Neural progenitor cell (in vitro differentiated cells): ENCODE results near the gene TCOF1. TPM values are rescaled to one million over a fixed set of nuclear protein-coding genes. Genes with fewer than 3 reads are reported as not detected.

Experiments
- DNase-seq: peaks from one replicate; pipeline ENCODE4 v3.0.0-alpha.2; 2016; ENCODE audit warnings: low spot score
- H2AFZ ChIP-seq: fragments of 200-600 bp; sonication (generic); replicated peaks from 2 replicates; pipeline ENCODE4 v1.6.1; 2016; ENCODE audit warnings: antibody characterized with exemption
- H3F3A ChIP-seq: fragments of 200-600 bp; sonication (generic); 2 replicates; pipeline ENCODE4 v1.6.1; 2016; ENCODE audit warnings: antibody characterized with exemption, low read depth
- H3K27ac ChIP-seq: fragments of 200-600 bp; sonication (generic); 2 replicates; pipeline ENCODE4 v1.5.1; 2016; ENCODE audit warnings: mild to moderate bottlenecking
- H3K27me3 ChIP-seq: fragments of 200-600 bp; sonication (generic); 2 replicates; pipeline ENCODE4 v1.6.1; 2016; ENCODE audit warnings: mild to moderate bottlenecking, moderate library complexity
- H3K36me3 ChIP-seq: fragments of 200-600 bp; sonication (generic); 2 replicates; pipeline ENCODE4 v1.5.1; 2016
- H3K4me1 ChIP-seq: fragments of 200-600 bp; sonication (generic); 2 replicates; pipeline ENCODE4 v1.6.1; 2016; ENCODE audit warnings: mixed run types
- H3K4me2 ChIP-seq: fragments of 200-600 bp; sonication (generic); 2 replicates; pipeline ENCODE4 v1.6.1; 2016
- H3K4me3 ChIP-seq: fragments of 200-600 bp; sonication (generic); 2 replicates; pipeline ENCODE4 v1.5.1; 2016
- H3K79me2 ChIP-seq: fragments of 200-600 bp; sonication (generic); 2 replicates; pipeline ENCODE4 v1.6.1; 2016; ENCODE audit warnings: low read depth
- H3K9ac ChIP-seq: fragments of 200-600 bp; sonication (generic); 2 replicates; pipeline ENCODE4 v1.6.1; 2016
- H3K9me3 ChIP-seq: fragments of 200-600 bp; sonication (generic); 2 replicates; pipeline ENCODE4 v1.5.1; 2016; ENCODE audit warnings: low read depth
- H4K20me1 ChIP-seq: fragments of 200-600 bp; sonication (generic); 2 replicates; pipeline ENCODE4 v1.6.1; 2016; ENCODE audit warnings: low read depth
- H3K27ac Mint-ChIP-seq: 3 replicates; pipeline ENCODE4 v1.8.0; 2021; ENCODE audit warnings: mixed read lengths
- H3K27me3 Mint-ChIP-seq: 2 replicates; pipeline ENCODE4 v1.8.0; 2022; ENCODE audit warnings: low read depth, mild to moderate bottlenecking, inconsistent platforms, moderate library complexity, mixed read lengths; ENCODE audit not compliant: insufficient read depth
- H3K36me3 Mint-ChIP-seq: 3 replicates; pipeline ENCODE4 v1.8.0; 2021; ENCODE audit warnings: mixed read lengths
- H3K4me1 Mint-ChIP-seq: 3 replicates; pipeline ENCODE4 v1.8.0; 2021; ENCODE audit warnings: mixed read lengths
- H3K4me3 Mint-ChIP-seq: 3 replicates; pipeline ENCODE4 v1.8.0; 2021; ENCODE audit warnings: mild to moderate bottlenecking, moderate library complexity, mixed read lengths
- H3K9me3 Mint-ChIP-seq: 3 replicates; pipeline ENCODE4 v1.8.0; 2020; ENCODE audit warnings: mixed read lengths
- EZH2 ChIP-seq: fragments of 200-600 bp; sonication (generic); IDR thresholded peaks from 2 replicates; pipeline ENCODE4 v1.6.1; 2017; ENCODE audit warnings: antibody characterized with exemption, mild to moderate bottlenecking, moderate library complexity
- EZH2phosphoT487 ChIP-seq: fragments of 200-600 bp; sonication (generic); IDR thresholded peaks from 2 replicates; pipeline ENCODE4 v1.6.1; 2017; ENCODE audit warnings: antibody characterized with exemption
- total RNA-seq: library from RNA; depleted of rRNA; stranded (reverse); fragments of >200 nt; gene quantifications from 2 replicates; pipeline ENCODE4 v1.2.3, GENCODE V29; 2015; ENCODE audit warnings: low replicate concordance
- TF ChIP-seq, protein P1 (sequence below): fragments of 200-600 bp; sonication (generic); IDR thresholded peaks from 2 replicates; pipeline ENCODE4 v1.5.1; 2017; ENCODE audit warnings: antibody characterized with exemption, mild to moderate bottlenecking

TCOF1 gene
- total RNA-seq, 1 donor from 2014 or later, result 37.9 TPM

DNA sequence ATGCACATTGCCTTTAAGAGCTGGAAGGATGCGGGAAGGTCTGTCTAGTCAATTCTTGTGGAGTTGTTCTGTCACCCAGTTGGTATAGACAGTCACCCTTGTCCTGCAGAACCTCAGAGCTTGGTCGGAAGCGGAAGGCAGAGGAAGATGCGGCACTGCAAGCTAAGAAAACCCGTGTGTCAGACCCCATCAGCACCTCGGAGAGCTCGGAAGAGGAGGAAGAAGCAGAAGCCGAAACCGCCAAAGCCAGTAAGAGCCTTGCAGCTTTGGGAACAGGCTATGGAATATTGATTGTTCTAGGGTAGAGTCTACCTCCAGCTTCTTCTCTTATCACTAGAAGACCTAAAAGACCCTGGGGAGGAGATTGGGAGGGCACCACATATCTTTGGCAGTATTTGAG lies 6.5 kb downstream of the TCOF1 start:
- Histone ChIP-seq H4K20me1 (peaks cover 23% of the 10 kb centered on the region), H3F3A (no peaks in the 10 kb centered on the region), H3K4me1 (no peaks in the 10 kb centered on the region), H3K9me3 (no peaks in the 10 kb centered on the region), H3K4me2 (no peak overlapping the region), H3K9ac (no peak overlapping the region), H3K27ac (no peak overlapping the region), H2AFZ (no peak overlapping the region), H3K27me3 (no peaks in the 10 kb centered on the region), H3K4me3 (no peak overlapping the region), H3K79me2 (peaks cover 25% of the 10 kb centered on the region), H3K36me3 (no peaks in the 10 kb centered on the region)
- TF ChIP-seq, protein P1, sequence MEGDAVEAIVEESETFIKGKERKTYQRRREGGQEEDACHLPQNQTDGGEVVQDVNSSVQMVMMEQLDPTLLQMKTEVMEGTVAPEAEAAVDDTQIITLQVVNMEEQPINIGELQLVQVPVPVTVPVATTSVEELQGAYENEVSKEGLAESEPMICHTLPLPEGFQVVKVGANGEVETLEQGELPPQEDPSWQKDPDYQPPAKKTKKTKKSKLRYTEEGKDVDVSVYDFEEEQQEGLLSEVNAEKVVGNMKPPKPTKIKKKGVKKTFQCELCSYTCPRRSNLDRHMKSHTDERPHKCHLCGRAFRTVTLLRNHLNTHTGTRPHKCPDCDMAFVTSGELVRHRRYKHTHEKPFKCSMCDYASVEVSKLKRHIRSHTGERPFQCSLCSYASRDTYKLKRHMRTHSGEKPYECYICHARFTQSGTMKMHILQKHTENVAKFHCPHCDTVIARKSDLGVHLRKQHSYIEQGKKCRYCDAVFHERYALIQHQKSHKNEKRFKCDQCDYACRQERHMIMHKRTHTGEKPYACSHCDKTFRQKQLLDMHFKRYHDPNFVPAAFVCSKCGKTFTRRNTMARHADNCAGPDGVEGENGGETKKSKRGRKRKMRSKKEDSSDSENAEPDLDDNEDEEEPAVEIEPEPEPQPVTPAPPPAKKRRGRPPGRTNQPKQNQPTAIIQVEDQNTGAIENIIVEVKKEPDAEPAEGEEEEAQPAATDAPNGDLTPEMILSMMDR, result no peak
- TF ChIP-seq EZH2 (no peak), EZH2phosphoT487 (no peak)
- H3K27me3 Mint-ChIP-seq, result no peaks in the 10 kb centered on the region
- H3K27ac Mint-ChIP-seq, result no peak overlapping the region
- no peak overlapping the region for H3K4me3 Mint-ChIP-seq
- no peak for DNase-seq
- H3K9me3 Mint-ChIP-seq, result no peaks in the 10 kb centered on the region
- H3K36me3 Mint-ChIP-seq, result peaks cover 30% of the 10 kb centered on the region
- H3K4me1 Mint-ChIP-seq, result peaks cover 4% of the 10 kb centered on the region

GRCh38 chr5:150368526-150368925 lies 11.0 kb downstream of the TCOF1 start:
- no peak for DNase-seq
- Histone ChIP-seq H3K36me3 (no peaks in the 10 kb centered on the region), H2AFZ (no peak overlapping the region), H3K9me3 (no peaks in the 10 kb centered on the region), H3K79me2 (no peaks in the 10 kb centered on the region), H3K4me2 (no peak overlapping the region), H3K27me3 (no peaks in the 10 kb centered on the region), H3K9ac (no peak overlapping the region), H4K20me1 (no peaks in the 10 kb centered on the region), H3K4me1 (no peaks in the 10 kb centered on the region), H3K4me3 (no peak overlapping the region), H3F3A (no peaks in the 10 kb centered on the region), H3K27ac (no peak overlapping the region)
- H3K27ac Mint-ChIP-seq, result no peak overlapping the region
- H3K4me3 Mint-ChIP-seq, result no peak overlapping the region
- peaks cover 23% of the 10 kb centered on the region for H3K36me3 Mint-ChIP-seq
- H3K27me3 Mint-ChIP-seq, result peaks cover 2% of the 10 kb centered on the region
- no peaks in the 10 kb centered on the region for H3K4me1 Mint-ChIP-seq
- H3K9me3 Mint-ChIP-seq, result no peaks in the 10 kb centered on the region
- TF ChIP-seq, protein P1, result no peak
- TF ChIP-seq EZH2phosphoT487, result no peak

- Histone ChIP-seq H2AFZ (no peak overlapping the region), H3K27ac (no peak overlapping the region), H3F3A (no peaks in the 10 kb centered on the region), H4K20me1 (peaks cover 3% of the 10 kb centered on the region), H3K9ac (no peak overlapping the region), H3K4me3 (no peak overlapping the region), H3K27me3 (no peaks in the 10 kb centered on the region), H3K4me2 (no peak overlapping the region), H3K36me3 (no peaks in the 10 kb centered on the region), H3K4me1 (no peaks in the 10 kb centered on the region), H3K79me2 (no peaks in the 10 kb centered on the region), H3K9me3 (no peaks in the 10 kb centered on the region)
- Mint-ChIP-seq H3K27ac (no peak overlapping the region), H3K4me1 (peaks cover 2% of the 10 kb centered on the region), H3K36me3 (peaks cover 26% of the 10 kb centered on the region), H3K4me3 (no peak overlapping the region), H3K27me3 (peaks cover 4% of the 10 kb centered on the region), H3K9me3 (no peaks in the 10 kb centered on the region)
- no peak for DNase-seq
- TF ChIP-seq EZH2 (no peak), EZH2phosphoT487 (no peak)
- TF ChIP-seq, protein P1, result no peak
Observed at GRCh38 chr5:150372639-150373038, 15.1 kb downstream of the TCOF1 start.

GRCh38 chr5:150374651-150375050 lies 17.2 kb downstream of the TCOF1 start:
- TF ChIP-seq EZH2phosphoT487 (no peak), EZH2 (no peak)
- TF ChIP-seq, protein P1, result no peak
- Histone ChIP-seq H3F3A (no peaks in the 10 kb centered on the region), H3K27me3 (no peaks in the 10 kb centered on the region), H3K4me3 (no peak overlapping the region), H3K27ac (no peak overlapping the region), H4K20me1 (peaks cover 3% of the 10 kb centered on the region), H3K79me2 (no peaks in the 10 kb centered on the region), H3K4me1 (no peaks in the 10 kb centered on the region), H2AFZ (no peak overlapping the region), H3K9me3 (no peaks in the 10 kb centered on the region), H3K9ac (no peak overlapping the region), H3K36me3 (no peaks in the 10 kb centered on the region), H3K4me2 (no peak overlapping the region)
- Mint-ChIP-seq H3K27me3 (peaks cover 4% of the 10 kb centered on the region), H3K4me3 (no peak overlapping the region), H3K9me3 (no peaks in the 10 kb centered on the region), H3K4me1 (peaks cover 6% of the 10 kb centered on the region), H3K27ac (no peak overlapping the region), H3K36me3 (peaks cover 33% of the 10 kb centered on the region)
- DNase-seq, result no peak
